Mucosa of descending colon (tissue), 3 donors: ENCODE data around the gene COL9A3. TPM values are rescaled to one million over a fixed set of nuclear protein-coding genes. Genes with fewer than 3 reads are reported as not detected.

Experiments
- ATAC-seq: fragments of 200-7000 bp; cut with Tn5 transposase; one replicate; pipeline ENCODE4 v1.9.1; 2020; ENCODE audit warnings: mild to moderate bottlenecking, moderate library complexity
- DNase-seq, 3 donors: peaks; one replicate each; pipeline ENCODE4 v3.0.0-alpha.2; 2020
- H3K36me3 ChIP-seq: fragments of 200-600 bp; one replicate; pipeline ENCODE4 v1.8.0; 2021; ENCODE audit warnings: low read depth, mild to moderate bottlenecking
- H3K4me1 ChIP-seq: fragments of 200-600 bp; one replicate; pipeline ENCODE4 v1.8.0; 2021; ENCODE audit warnings: low read depth, mild to moderate bottlenecking
- H3K4me3 ChIP-seq: fragments of 200-600 bp; one replicate; pipeline ENCODE4 v1.8.0; 2021; ENCODE audit warnings: mild to moderate bottlenecking
- H3K9me3 ChIP-seq: fragments of 200-600 bp; one replicate; pipeline ENCODE4 v1.8.0; 2021; ENCODE audit warnings: mild to moderate bottlenecking
- CTCF ChIP-seq: fragments of 200-600 bp; IDR thresholded peaks from one replicate; pipeline ENCODE4 v1.8.0; 2022; ENCODE audit warnings: antibody characterized with exemption, mild to moderate bottlenecking
- intact Hi-C, 2 donors: fragments of 100-400 bp; cut with DNase I in 1 of 2; cut with micrococcal nuclease in 1 of 2; formaldehyde crosslinking; loops; one replicate each; pipeline versions ENCODE4 v1.11.0 to v1.11.1; 2022; cut with DNase I, micrococcal nuclease
- total RNA-seq, 3 donors: library from RNA; stranded (reverse); fragmentation: NEBNext Ultra II Directional in 2 of 3; extraction: Animal tissue kit (Norgen Biotek cat#: 25700) in 2 of 3; gene quantifications; one replicate each; pipeline versions ENCODE4 v1.2.1 to v1.2.4, GENCODE V29; 2021 to 2023
- donor health status: DM: no; HTN: no; CAD: no; lungs with moderate emphysema.
- donor health status: DM: no; HTN: no; CAD: no.
- donor health status: DM: no; HTN: yes; CAD: no.

The COL9A3 gene
- total RNA-seq, 3 donors from 2014 or later = 0.70 to 12.4 (median 2.3) TPM

GRCh38 chr20:62794007-62794724 lies 22.7 kb upstream of the COL9A3 start:
- DNase-seq (peak; percentile 96 to 100 (median 98)), ATAC-seq (peak; percentile 85)
- no peaks in the 10 kb centered on the region for H3K9me3 ChIP-seq
- peaks cover 1% of the 10 kb centered on the region for H3K36me3 ChIP-seq
- intact Hi-C loops = loop anchor here in 1 of 2 donors (5.0 kb wide), 1 partner anchor 127 kb away; no protein-coding TSS in a partner anchor
- no peak overlapping the region for H3K4me3 ChIP-seq
- peaks cover 30% of the 10 kb centered on the region for H3K4me1 ChIP-seq
- TF ChIP-seq CTCF = no peak

- peaks cover 6% of the 10 kb centered on the region for H3K36me3 ChIP-seq
- intact Hi-C loops = no loop called here
- H3K4me3 ChIP-seq = no peak overlapping the region
- TF ChIP-seq CTCF = no peak
- peaks cover 30% of the 10 kb centered on the region for H3K4me1 ChIP-seq
- ATAC-seq (peak; percentile 0), DNase-seq (peak; percentile 59 to 82 (median 76))
- no peaks in the 10 kb centered on the region for H3K9me3 ChIP-seq
Observed at GRCh38 chr20:62795023-62795761, 21.7 kb upstream of the COL9A3 start.

GRCh38 chr20:62796699-62797491 lies 20.0 kb upstream of the COL9A3 start:
- Histone ChIP-seq H3K9me3 (no peaks in the 10 kb centered on the region), H3K36me3 (peaks cover 6% of the 10 kb centered on the region), H3K4me1 (peaks cover 30% of the 10 kb centered on the region), H3K4me3 (peak overlapping the region; percentile 54)
- ATAC-seq (no peak), DNase-seq (peak; percentile 44 to 74 (median 55))
- no peak for TF ChIP-seq CTCF
- intact Hi-C loops = no loop called here

GRCh38 chr20:62797671-62798532 lies 18.9 kb upstream of the COL9A3 start:
- intact Hi-C loops = no loop called here
- H3K9me3 ChIP-seq = no peaks in the 10 kb centered on the region
- TF ChIP-seq CTCF = no peak
- H3K4me1 ChIP-seq = peaks cover 30% of the 10 kb centered on the region
- H3K36me3 ChIP-seq = peaks cover 6% of the 10 kb centered on the region
- DNase-seq = peak; percentile 79 to 87 (median 85)
- no peak overlapping the region for H3K4me3 ChIP-seq
- ATAC-seq = peak; percentile 23

GRCh38 chr20:62799036-62799435 lies 17.8 kb upstream of the COL9A3 start:
- intact Hi-C loops = no loop called here
- H3K36me3 ChIP-seq = peaks cover 6% of the 10 kb centered on the region
- no peak overlapping the region for H3K4me3 ChIP-seq
- ATAC-seq = no peak
- peaks cover 26% of the 10 kb centered on the region for H3K4me1 ChIP-seq
- H3K9me3 ChIP-seq = no peaks in the 10 kb centered on the region
- no peak for DNase-seq
- no peak for TF ChIP-seq CTCF
